Stimulated activated CD4-positive, alpha-beta T cell treated with anti-CD3 and anti-CD28 coated beads, Interleukin-4, amount 100 ng/mL, for 1 hour (primary cell): ENCODE data around the gene KIF2A.

ENCODE experiments used
- DNase-seq: peaks from one replicate; pipeline ENCODE4 v3.0.0-alpha.2; 2020

KIF2A gene

DNA sequence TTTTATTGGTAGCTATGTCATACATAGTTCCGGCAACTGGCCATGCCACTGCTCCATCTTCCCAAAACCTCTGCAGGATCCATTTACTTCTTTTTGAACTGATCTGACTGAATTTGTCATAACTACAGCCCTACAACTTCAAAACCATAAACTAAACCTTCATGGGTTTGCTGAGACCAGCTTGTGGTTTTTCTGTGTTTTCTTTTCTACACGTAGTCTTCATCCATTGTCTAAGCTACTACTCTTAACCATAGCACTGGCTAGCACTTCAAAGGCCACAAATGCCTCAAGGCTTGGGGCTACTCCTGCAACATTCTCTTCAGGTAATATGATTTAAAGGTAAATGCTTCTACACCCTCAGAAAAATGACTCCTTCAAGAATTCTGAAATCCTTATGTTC lies 9.0 kb upstream of the KIF2A start:
- no peak for DNase-seq

DNA sequence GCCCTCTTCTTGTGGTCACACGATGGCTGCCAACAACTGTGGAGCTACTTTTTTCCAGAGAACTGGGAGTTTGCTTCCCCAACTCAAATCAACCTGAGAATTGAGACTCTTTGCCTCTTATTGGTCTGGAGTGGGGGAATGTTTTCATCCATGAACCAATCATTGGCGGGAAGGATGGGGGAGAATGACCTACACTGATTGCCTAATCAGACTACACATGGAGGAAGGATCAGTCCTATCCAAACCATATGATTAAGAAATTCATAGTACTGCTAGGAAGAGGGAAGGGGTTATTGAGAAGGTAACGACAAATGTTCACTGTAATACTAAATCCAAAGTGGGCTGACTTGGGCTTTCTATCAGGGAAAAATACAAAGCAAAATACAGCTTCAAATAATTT lies 7.9 kb upstream of the KIF2A start:
- DNase-seq: no peak

DNA sequence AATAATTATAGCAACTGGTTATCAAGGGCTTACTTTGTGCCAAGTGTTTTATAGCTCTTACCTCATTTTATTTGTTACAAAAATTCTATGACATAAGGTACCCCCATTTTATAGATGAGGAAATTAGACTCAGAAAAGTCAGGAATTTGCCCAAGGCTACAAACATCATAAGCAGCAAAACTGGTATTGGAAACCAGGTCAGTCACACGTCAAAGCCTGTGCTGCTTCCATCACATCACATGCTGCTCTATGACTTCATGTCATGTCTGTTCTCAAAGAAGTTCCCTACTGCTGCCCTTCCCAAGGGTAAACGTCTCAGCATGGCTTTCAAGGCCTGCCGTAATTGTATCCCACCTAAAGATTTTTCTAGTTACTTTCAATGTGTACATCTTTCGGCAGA lies 6.9 kb upstream of the KIF2A start:
- no peak for DNase-seq

DNA sequence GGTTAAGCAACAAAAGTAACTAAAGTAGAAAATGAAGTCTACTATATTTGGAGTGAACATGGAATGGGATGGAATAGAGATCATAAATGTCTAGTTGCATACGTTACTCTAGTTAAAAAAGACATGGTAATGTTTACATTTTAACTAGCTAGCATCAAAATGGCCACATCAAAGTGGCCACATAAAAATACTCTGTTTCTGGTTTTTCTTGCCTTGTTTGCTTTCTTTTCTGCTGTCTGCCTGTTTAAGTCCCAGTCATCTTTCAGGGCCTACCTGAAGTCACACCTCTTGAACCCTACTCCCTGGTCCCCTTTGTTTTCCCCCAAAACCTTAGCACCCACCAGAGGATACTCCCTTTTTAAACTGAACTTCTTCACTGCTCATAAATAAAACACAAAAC lies 6.4 kb upstream of the KIF2A start:
- no peak for DNase-seq

DNA sequence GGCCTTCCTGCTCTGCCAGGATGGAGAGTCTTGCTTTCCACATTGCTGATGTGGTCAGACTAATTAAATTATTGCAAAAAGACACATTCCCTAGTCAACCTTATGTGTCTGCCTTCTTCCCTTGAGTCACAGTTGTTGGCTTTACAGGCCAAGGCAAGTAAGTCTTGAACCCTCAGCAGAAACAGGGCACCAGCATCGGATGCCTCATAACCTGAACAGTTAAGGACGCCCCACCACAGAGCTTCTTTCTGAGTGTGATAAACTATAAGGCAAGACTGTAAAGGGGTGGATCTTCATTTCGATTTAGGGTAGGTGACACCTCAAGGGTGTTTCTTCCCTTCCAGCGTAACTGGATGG lies 670 bp upstream of the KIF2A start:
- DNase-seq: no peak

DNA sequence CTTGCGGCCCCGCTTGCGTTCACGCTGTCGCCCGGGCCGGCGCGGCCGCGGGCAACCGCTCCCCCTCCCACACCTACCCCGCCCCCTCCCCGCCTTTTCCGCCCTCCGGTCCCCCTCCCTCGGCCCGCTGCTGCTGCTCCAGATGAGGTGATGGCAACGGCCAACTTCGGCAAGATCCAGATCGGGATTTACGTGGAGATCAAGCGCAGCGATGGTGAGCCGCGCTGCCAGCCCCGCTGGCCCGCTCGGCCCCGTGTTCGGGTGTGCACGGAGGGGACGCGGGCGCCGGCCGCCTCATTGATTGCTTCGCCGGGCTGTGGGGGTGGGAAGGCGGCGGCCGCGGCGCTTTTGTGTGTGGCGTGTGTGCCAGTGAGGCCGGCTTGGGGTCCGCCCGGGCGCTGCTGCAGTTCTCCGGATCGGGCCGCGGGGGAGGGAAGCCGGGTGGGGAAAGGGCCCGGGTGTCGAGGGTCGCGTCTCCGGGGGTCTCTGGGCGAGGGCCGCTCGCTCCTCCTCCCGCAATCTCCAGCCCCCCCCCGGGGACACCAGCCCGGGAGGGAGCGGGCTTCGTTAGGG lies 403 bp downstream of the KIF2A start:
- no peak for DNase-seq

DNA sequence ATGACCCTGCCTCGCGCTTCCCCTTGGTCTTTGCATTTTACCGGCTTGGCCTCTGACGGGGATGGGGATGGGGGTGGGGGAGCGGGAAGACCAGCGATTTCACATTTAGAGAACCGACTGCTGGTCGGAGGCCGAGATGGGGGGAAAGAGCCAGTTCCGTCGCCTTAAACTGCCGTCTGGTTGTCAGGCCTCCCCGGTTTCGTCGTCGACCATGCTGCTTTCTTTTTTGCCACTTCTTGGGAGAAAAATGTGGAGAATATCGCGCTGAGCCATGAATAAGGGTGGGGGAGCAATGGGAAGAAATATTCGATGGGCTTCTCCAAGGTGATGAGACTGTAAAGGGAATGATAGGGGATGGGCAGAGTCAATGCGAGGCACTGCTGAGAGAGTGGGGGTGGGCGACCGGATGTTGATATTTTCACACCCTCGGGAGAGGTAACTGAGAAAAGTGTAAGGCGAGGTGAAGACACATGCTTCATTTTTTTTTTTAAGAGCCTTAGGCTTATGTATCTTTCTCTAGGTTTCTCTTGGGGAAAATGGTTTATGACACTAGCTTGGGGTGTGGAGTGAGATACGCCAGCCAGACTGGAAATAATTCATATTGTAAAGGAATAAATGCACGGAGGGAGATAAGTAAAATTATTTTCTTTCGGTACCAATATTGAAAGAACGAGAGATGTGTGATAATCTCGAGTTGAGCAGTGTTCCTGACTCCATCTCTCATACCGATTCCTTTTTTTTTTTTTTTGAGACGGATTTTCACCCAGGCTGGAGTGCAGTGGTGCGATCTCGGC lies 1.1 kb downstream of the KIF2A start:
- peak; percentile 64 for DNase-seq

DNA sequence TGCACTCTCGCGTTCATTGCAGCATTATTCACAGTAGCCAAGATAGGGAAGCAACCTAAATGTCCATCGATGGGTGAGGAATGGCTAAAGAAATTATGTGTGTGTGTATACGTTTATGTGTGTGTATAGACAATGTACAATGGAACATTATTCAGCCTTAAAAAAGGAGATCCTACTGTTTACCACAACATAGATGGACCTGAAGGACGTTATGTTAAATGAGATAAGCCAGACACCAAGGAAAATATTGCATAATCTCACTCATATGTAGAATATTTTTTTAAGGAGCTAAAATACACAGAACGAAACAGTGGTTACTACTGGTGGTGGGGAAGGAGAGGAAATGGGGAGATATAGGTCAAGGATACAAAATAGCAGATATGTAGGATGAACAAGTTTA lies 2.4 kb downstream of the KIF2A start:
- DNase-seq: no peak

DNA sequence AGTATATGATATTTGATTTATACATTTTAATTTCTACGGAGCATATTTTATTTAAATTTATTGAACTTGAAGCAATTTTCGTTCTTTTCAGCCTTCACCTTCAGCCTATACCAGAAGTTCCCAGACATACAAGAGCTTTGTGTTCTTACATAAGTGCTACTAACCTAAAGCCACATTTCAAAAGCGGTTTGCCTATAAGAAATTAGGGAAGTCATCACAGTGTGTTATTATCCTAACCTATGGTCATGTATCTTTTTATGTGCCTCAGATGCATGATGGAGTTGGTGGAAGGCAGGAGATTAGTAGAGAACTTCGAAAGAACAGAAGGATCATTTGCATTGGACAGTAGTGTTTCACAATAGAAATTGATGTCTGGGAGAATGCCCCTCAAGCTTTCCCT lies 3.1 kb downstream of the KIF2A start:
- no peak for DNase-seq

DNA sequence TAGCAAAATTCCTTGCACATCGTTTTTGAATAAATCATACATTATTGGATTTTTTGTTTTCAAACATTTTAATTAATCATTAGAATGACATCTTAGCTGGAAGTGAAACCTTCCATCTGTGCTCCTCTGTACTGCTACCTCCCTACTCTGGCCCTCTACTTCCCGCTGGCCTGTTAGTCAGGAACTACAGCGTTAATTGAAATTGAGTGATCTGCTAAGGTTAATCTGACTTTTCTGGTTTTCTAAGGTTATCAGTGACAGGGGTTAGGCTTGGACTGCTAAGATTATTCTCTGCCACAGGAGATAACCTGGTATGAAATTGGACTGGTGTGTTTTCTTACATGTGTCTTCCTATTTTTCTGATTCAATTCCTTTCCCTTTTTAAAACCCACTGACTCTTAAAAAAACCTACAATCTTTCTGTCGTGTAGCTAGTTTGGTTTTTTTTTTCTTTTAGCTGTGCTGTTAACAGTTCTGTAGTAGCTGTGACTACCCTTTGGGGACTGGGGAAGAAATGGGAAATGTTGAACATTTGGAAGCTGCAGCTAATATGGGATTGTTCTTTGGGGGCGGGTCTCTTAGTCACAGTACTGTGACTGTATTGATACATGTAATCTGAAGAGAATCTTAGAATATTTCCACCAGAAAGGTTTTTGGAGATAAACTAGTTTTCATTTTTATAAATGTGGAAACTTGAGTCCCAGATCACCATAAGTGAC lies 4.6 kb downstream of the KIF2A start:
- DNase-seq: no peak

DNA sequence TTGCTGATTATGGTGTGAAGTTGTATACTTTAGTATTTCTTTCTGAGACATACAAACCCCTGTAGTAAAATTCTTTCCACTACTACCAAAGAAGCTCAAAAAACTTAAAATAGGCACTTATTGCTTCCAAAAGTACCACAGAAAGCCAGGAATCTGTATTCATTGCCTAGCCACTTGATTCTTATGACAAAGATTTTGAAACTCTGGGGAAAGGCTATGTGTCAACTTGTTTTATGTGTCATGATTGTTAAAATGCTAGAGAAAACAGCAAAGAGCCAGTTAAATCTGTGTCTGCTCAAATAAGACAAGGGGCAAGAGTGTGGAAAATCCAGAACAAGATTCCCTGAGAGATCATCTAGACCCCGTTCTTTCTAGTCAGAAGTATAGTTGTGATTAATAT lies 6.0 kb downstream of the KIF2A start:
- no peak for DNase-seq

DNA sequence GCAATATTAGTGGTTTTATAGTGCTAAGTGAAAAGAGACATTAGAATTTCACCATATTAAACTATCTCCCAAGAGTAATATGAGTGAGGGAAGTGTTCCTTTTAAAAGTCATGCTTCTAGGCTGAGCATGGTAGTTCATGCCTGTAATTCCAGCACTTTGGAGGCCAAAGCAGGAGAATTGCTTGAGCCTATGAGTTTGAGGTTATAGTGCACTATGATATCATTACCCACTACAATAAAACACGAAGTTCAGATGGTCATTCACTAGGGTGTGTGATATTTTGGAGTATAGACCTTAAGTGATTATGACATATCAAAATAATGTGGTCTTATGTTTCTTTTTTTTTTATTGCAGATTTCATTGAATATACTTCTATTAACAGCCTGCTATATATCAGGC lies 6.7 kb downstream of the KIF2A start:
- no peak for DNase-seq

DNA sequence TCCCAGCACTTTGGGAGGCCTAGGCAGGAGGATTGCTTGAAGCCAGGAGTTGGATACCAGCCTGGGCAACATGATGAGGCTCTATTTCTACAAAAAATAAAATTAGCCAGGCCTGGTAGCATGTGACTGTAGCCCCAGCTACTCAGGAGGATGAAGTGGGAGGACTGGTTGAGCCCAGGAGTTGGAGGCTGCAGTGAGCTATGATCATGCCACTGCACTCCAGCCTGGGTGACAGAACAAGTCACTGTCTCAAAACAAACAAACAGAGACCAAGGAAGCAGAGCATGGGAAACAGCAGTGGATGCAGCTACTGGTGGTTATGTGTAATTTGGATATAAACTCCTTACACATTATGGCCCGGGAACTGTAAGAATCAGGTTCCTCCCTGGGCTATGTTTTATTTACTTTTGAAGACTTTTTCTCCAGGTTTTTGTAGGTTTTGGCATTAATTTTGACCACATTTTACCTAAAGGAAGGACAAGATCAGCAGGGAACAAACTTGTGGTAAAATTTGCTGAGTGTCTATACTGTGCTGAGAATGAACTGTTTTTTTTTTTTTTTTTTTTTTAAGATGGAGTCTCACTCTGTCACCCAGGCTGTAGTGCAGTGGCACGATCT lies 8.3 kb downstream of the KIF2A start:
- DNase-seq: no peak

DNA sequence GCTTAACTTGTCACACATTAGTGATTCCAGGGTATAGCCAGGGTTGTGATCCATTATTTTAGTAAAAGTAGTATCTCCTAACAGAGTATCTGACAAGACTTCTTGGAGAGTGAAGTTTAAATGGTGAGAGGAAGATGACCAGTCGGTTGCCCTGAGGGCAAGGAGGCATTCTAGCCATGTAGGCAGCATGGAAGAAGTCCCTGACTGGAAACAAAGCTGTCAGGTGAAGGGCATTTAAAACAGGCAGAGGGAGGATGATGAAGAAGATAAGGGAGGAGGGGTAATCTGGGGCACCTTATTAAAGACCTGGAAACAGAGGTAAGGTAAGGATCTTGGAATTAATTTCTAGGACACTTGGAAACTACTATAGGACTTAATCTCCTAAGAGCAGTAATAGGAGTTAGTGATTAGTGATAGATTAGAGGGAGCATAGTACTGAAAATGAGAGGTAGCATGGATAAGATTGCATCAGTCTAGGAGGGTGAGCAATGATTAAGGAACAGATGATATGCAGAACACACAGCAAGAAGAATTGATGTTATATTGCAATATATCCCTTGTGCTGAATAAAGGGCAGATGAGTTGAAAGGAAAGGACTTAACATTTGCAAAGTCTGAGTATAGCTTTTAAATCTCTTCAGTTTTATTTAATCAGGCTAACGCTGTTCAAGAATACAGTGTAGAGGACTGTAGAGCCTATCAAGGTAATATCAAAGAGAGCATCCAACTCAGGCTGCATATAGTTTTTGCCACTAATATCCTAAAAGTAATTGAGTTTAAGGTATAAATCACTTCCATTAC lies 9.6 kb downstream of the KIF2A start:
- no peak for DNase-seq

DNA sequence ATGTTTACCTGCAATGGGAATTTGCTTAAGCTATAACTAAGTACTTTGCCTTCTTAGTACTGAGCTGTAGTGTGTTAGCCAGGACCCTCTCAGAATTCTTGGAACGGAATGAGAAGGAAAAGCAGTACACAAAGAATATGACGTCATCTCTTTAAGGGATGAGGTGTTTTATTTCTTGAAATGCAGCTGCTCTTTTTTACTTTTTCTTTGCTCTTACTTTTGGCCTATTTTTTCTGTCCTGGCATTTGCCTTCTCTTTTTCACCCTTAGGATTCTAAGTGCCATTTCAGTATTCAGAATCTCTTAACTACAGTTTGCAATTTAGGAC lies 10.1 kb downstream of the KIF2A start:
- DNase-seq: no peak

DNA sequence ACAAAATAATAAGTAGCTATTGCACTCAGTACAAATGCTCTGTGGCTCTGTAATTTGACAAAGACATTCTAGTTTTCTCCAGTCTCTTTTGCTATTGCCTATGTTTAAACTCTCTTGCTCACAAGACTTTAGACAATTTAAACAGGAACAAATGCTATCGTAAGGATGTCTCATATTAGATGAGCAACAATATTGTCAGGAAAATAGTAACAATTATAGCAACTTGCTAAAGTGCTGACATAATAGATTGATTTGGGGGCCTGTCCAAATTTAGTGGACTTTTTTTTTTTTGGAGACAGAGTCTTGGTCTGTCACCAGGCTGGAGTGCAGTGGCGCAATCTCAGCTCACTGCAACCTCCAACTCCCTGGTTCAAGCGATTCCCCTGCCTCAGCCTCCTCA lies 11.8 kb downstream of the KIF2A start:
- DNase-seq: no peak

DNA sequence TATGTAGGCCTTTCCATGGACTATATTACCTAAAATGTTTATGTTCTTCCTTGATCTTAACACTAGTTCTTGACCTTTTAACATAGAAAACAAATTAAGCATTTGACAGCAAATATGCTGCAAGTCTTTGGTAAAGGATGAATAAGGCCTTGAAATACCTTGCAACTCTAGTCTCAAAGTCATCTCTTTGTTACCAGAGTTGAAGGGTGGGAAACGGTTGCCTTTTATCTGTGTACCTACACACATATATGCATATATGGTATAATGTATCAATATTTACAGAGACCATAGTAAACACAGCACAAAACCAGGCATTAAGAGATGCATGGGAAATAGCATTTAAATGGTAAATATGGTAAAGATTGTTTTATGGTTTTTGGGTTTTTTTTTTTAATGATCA lies 16.5 kb downstream of the KIF2A start:
- DNase-seq: no peak

DNA sequence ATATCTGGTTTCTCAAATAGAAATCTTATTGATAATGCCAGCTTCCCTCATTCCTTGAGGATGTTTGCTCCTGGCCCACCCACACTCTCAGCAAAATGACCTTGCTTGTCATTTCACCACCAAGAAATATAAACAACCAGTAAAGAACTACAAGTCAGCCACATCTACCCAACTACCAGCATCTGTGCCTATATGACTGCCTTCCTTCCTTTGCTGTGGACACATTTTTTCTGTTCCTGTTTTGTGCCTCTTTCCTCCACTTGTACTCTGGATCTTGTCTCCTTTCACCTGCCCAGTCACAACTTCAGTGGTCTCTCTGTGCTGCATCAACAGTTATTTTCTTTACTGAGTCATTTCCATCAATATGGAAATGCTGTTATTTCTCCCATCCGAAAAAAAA lies 20.3 kb downstream of the KIF2A start:
- DNase-seq: no peak

DNA sequence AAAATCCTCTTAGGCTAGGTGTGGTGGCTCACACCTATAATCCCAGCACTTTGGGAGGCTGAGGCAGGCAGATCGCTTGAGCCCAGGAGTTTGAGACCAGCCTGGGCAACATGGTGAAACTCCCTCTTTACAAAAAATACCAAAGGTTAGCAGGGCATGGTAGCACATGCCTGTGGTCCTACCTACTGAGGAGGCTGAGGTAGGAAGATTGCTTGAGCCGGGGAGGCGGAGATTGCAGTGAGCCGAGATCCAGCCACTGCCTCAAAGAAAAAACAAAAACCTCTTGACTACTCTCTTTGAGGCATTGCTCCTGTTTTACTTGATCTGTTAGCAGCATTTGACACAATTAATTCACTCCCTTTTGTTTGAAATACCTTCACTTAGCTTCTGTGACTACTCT lies 20.7 kb downstream of the KIF2A start:
- no peak for DNase-seq

DNA sequence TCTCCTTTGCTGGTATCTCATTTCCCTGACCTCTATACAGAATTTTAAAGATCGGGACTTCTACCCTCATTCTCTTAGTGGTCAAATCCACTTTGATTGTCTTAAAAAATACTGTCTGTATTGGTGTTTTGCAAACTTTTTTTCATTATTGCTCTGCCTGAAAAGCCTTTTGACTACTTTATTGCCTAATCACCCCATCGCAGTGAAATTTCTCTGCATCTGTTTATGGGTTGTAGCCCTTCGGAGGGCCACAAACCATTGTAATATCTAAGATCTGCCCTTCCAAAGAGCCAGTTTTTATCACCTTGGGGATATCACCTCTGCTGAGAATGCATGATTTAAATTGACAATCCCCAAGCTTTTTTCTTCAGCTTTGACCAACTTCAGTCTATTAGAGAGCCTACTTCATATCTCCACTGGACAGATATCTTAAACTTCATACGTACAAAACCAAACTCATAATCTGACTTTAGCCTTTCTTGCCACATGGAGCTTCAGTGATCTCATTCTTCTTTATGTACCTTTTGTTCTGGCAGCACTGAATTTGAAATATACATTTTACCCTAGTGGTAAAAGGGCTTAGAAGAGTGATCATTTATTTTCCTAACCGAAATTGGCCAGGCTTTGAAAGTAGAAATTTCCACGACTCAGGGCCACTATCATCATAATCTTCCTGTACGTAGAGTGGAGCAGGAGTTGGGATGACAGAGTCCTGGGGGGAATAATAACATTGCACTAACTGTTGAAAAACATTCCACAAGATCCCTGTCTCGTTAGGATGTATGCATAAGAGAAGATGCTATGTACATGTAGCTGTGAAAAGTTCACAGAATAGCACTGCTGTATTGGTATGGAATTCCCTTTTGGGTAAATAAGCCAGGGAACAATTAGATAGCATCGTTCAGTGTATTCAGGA lies 21.4 kb downstream of the KIF2A start:
- DNase-seq: no peak

DNA sequence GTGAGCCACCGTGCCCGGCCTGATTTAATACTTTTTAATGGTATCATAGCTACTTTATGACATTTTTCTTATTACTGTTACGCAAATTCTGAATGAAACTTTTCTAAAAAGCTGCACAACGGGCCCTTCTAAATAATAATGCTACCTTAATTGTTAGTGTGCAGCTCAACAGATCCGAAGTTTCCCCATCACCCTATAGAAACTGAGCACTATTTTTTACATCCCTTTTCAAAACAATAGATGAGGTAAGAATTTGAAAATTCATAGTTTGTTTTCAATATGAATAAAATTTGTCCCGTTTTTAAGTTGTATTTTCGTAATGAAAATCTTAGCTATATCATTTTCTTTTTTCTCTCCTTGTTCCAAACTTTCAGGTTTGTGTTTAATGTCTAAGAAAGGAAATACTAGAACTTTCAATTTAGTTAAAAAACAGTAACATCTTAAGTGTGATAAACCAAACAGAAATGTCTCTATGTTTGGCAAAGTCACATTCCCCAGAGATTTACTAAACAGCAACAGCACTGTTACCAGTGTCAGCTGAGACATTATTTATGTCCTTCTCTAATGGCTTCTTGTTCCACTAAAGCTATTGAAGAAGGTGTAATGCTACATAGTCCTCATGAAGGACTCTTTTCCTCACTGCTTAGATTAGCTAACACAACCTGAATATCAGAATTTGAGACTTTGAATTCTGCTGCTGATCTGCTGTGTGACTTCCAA lies 22.9 kb downstream of the KIF2A start:
- no peak for DNase-seq

DNA sequence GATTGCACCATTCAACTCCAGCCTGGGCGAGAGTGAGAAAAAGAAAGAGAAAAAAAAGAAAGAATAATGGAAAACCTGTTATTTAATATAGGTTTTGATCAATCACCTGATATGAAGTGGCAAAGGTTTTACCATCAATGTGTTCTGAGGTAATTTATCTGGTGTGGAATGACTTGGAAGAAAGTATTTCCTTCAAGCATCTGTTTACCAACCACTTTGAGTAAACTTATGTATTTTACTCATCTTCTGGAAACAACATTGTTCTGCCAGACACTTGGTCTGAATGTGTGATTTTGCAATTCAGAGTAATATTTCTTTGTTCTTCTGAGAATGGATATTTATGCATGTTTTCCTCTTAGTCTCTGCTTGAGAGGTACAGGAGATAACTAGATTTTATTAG lies 24.3 kb downstream of the KIF2A start:
- no peak for DNase-seq
